ENCODE data around the gene CST9. TPM values are rescaled to one million over a fixed set of nuclear protein-coding genes. Genes with fewer than 3 reads are reported as not detected.

The CST9 gene
- total and polyA plus RNA-seq, 7 experiments from 2014 or later, result not detected

GRCh38 chr20:23628402-23629016 is 22.8 kb upstream of the CST9 start:
- DNase-seq, result no peak
- ATAC-seq, result no peak
- Histone ChIP-seq H3K9me3 (ENCODE audit: control insufficient read depth in 2 of 3, low read length in 3 of 3) (no peaks in the 10 kb centered on the region), H3K27me3 (ENCODE audit: control insufficient read depth in 2 of 2, insufficient read depth in 2 of 2, low read length in 2 of 2) (no peaks in the 10 kb centered on the region), H3K27ac (ENCODE audit: low read depth, low read length) (no peak overlapping the region), H3K4me3 (ENCODE audit: low read length) (no peak overlapping the region), H3K36me3 (ENCODE audit: control insufficient read depth in 2 of 3, insufficient read depth in 3 of 3, low read length in 3 of 3) (no peaks in the 10 kb centered on the region), H3K4me1 (ENCODE audit: control insufficient read depth in 2 of 2, insufficient read depth in 2 of 2, low read length in 2 of 2) (no peaks in the 10 kb centered on the region)
- intact Hi-C loops (cut with micrococcal nuclease), result no loop called here
- POLR2A ChIA-PET, result no interaction called here
- CTCF ChIA-PET, result no interaction called here
- Mint-ChIP-seq H3K27me3 (peaks cover 0 to 25% (median 7%) of the 10 kb centered on the region in 5 donors), H3K27ac (no peak overlapping the region), H3K4me1 (no peaks in the 10 kb centered on the region), H3K36me3 (no peaks in the 10 kb centered on the region), H3K4me3 (no peak overlapping the region), H3K9me3 (no peaks in the 10 kb centered on the region)

DNA sequence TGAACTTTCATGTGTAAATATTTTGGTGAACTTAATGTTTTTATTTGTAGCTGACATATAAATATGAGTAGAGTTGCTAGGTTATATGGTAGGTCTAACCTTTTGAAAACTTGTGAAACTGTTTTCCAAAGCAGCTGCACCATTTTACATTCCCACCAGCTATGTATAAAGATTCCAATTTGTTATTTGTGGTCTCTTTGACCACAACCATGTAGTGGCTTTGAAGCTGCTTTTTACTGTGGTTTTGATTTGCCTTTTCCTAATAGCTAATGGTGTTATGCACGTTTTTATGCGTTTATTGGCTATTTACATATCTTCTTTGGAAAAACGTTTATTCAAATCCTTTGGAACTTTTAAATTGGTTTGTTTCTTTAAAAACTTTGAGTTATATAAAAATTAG is 21.8 kb upstream of the CST9 start:
- H3K9me3 Mint-ChIP-seq, result no peaks in the 10 kb centered on the region
- H3K27me3 Mint-ChIP-seq, result peaks cover 0 to 28% (median 7%) of the 10 kb centered on the region in 5 donors
- DNase-seq, result no peak
- no peaks in the 10 kb centered on the region for H3K36me3 Mint-ChIP-seq
- H3K9me3 ChIP-seq (ENCODE audit: control insufficient read depth in 2 of 3, low read length in 3 of 3), result no peaks in the 10 kb centered on the region
- CTCF ChIA-PET, result no interaction called here
- H3K27ac Mint-ChIP-seq, result no peak overlapping the region
- no peaks in the 10 kb centered on the region for H3K27me3 ChIP-seq (ENCODE audit: control insufficient read depth in 2 of 2, insufficient read depth in 2 of 2, low read length in 2 of 2)
- no peak overlapping the region for H3K27ac ChIP-seq (ENCODE audit: low read depth, low read length)
- no peak overlapping the region for H3K4me3 ChIP-seq (ENCODE audit: low read length)
- H3K4me3 Mint-ChIP-seq, result no peak overlapping the region
- H3K4me1 ChIP-seq (ENCODE audit: control insufficient read depth in 2 of 2, insufficient read depth in 2 of 2, low read length in 2 of 2), result no peaks in the 10 kb centered on the region
- POLR2A ChIA-PET, result no interaction called here
- ATAC-seq, result no peak
- intact Hi-C loops (cut with micrococcal nuclease), result no loop called here
- H3K36me3 ChIP-seq (ENCODE audit: control insufficient read depth in 2 of 3, insufficient read depth in 3 of 3, low read length in 3 of 3), result no peaks in the 10 kb centered on the region
- H3K4me1 Mint-ChIP-seq, result peaks cover 0 to 4% (median 0%) of the 10 kb centered on the region in 7 donors

DNA sequence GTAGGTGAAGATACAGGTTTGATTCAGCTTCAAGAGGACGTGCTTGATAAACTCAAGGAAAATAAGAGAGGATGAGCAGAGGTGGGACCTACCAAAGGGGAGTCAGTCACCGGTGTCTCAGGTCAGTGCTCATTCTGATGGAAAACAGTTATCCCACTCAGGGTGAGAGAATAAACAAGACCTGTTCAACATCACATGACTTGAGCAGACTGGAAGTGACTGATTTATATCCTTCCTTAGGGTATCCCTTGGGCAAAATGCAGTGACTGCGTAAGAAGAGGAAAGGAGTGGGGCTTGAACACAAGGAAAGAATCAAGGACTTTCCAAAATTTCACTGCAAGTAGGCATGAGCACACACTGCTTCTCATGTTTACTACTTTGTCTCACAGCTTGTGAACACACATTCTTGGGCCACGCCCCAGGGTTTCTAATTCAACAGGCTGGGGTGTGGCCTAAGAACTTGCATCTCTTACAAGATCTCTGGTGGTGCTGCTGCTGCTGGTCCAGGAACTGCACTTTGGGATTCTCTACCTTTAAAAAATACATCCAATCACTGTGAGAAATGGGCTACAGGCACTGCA is 20.4 kb upstream of the CST9 start:
- CTCF ChIA-PET, result no interaction called here
- H3K27ac Mint-ChIP-seq, result no peak overlapping the region

GRCh38 chr20:23625236-23625964 is 19.7 kb upstream of the CST9 start:
- Histone ChIP-seq H3K36me3 (ENCODE audit: control insufficient read depth in 2 of 3, insufficient read depth in 3 of 3, low read length in 3 of 3) (no peaks in the 10 kb centered on the region), H3K27ac (ENCODE audit: low read depth, low read length) (no peak overlapping the region), H3K4me3 (ENCODE audit: low read length) (no peak overlapping the region), H3K4me1 (ENCODE audit: control insufficient read depth in 2 of 2, insufficient read depth in 2 of 2, low read length in 2 of 2) (no peaks in the 10 kb centered on the region), H3K27me3 (ENCODE audit: control insufficient read depth in 2 of 2, insufficient read depth in 2 of 2, low read length in 2 of 2) (no peaks in the 10 kb centered on the region), H3K9me3 (ENCODE audit: control insufficient read depth in 2 of 3, low read length in 3 of 3) (no peaks in the 10 kb centered on the region)
- no peaks in the 10 kb centered on the region for H3K36me3 Mint-ChIP-seq
- no peak for ATAC-seq
- peaks cover 7 to 36% (median 13%) of the 10 kb centered on the region in 5 donors for H3K27me3 Mint-ChIP-seq
- DNase-seq, result no peak
- POLR2A ChIA-PET, result no interaction called here
- no peak overlapping the region for H3K4me3 Mint-ChIP-seq
- no peak overlapping the region for H3K27ac Mint-ChIP-seq
- H3K9me3 Mint-ChIP-seq, result no peaks in the 10 kb centered on the region
- peaks cover 0 to 4% (median 0%) of the 10 kb centered on the region in 7 donors for H3K4me1 Mint-ChIP-seq
- intact Hi-C loops (cut with micrococcal nuclease), result no loop called here
- CTCF ChIA-PET, result no interaction called here

More for the DNA sequence above, 20.4 kb upstream of the CST9 start:
- POLR2A ChIA-PET, result no interaction called here
- no peaks in the 10 kb centered on the region for H3K9me3 Mint-ChIP-seq
- H3K27ac ChIP-seq (ENCODE audit: low read depth, low read length), result no peak overlapping the region
- no peak overlapping the region for H3K4me3 ChIP-seq (ENCODE audit: low read length)
- intact Hi-C loops (cut with micrococcal nuclease), result no loop called here
- peaks cover 0 to 4% (median 0%) of the 10 kb centered on the region in 7 donors for H3K4me1 Mint-ChIP-seq
- H3K27me3 Mint-ChIP-seq, result peaks cover 6 to 35% (median 13%) of the 10 kb centered on the region in 5 donors
- no peaks in the 10 kb centered on the region for H3K36me3 Mint-ChIP-seq
- H3K36me3 ChIP-seq (ENCODE audit: control insufficient read depth in 2 of 3, insufficient read depth in 3 of 3, low read length in 3 of 3), result no peaks in the 10 kb centered on the region
- no peaks in the 10 kb centered on the region for H3K4me1 ChIP-seq (ENCODE audit: control insufficient read depth in 2 of 2, insufficient read depth in 2 of 2, low read length in 2 of 2)
- no peak for DNase-seq
- no peak for ATAC-seq
- no peaks in the 10 kb centered on the region for H3K27me3 ChIP-seq (ENCODE audit: control insufficient read depth in 2 of 2, insufficient read depth in 2 of 2, low read length in 2 of 2)
- H3K4me3 Mint-ChIP-seq, result no peak overlapping the region
- no peaks in the 10 kb centered on the region for H3K9me3 ChIP-seq (ENCODE audit: control insufficient read depth in 2 of 3, low read length in 3 of 3)

DNA sequence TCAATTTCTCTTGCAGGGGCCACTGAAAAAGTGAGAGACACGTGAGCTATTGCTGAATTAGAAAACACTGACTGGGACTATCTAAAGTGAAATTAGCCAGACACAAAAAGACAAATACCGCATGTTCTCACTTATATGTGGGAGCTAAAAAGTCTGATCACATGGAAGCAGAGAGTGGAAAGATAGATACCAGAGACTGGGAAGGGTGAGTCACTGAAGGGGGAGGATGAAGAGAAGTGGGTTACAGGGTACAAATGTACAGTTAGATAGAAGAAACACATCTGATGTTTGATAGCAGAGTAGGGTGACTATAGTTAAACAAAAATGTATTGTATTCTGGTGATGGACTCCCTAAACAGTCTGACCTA is 18.6 kb upstream of the CST9 start:
- Mint-ChIP-seq H3K36me3 (no peaks in the 10 kb centered on the region), H3K9me3 (no peaks in the 10 kb centered on the region), H3K27ac (no peak overlapping the region), H3K27me3 (peaks cover 9 to 42% (median 12%) of the 10 kb centered on the region in 5 donors), H3K4me3 (no peak overlapping the region), H3K4me1 (peaks cover 0 to 4% (median 0%) of the 10 kb centered on the region in 7 donors)
- H3K36me3 ChIP-seq (ENCODE audit: control insufficient read depth in 2 of 3, insufficient read depth in 3 of 3, low read length in 3 of 3), result no peaks in the 10 kb centered on the region
- no peaks in the 10 kb centered on the region for H3K4me1 ChIP-seq (ENCODE audit: control insufficient read depth in 2 of 2, insufficient read depth in 2 of 2, low read length in 2 of 2)
- ATAC-seq (no peak), DNase-seq (no peak)
- no peak overlapping the region for H3K27ac ChIP-seq (ENCODE audit: low read depth, low read length)
- ChIA-PET CTCF (no interaction called here), POLR2A (no interaction called here)
- no peak overlapping the region for H3K4me3 ChIP-seq (ENCODE audit: low read length)
- H3K27me3 ChIP-seq (ENCODE audit: control insufficient read depth in 2 of 2, insufficient read depth in 2 of 2, low read length in 2 of 2), result no peaks in the 10 kb centered on the region
- intact Hi-C loops (cut with micrococcal nuclease), result no loop called here
- no peaks in the 10 kb centered on the region for H3K9me3 ChIP-seq (ENCODE audit: control insufficient read depth in 2 of 3, low read length in 3 of 3)

DNA sequence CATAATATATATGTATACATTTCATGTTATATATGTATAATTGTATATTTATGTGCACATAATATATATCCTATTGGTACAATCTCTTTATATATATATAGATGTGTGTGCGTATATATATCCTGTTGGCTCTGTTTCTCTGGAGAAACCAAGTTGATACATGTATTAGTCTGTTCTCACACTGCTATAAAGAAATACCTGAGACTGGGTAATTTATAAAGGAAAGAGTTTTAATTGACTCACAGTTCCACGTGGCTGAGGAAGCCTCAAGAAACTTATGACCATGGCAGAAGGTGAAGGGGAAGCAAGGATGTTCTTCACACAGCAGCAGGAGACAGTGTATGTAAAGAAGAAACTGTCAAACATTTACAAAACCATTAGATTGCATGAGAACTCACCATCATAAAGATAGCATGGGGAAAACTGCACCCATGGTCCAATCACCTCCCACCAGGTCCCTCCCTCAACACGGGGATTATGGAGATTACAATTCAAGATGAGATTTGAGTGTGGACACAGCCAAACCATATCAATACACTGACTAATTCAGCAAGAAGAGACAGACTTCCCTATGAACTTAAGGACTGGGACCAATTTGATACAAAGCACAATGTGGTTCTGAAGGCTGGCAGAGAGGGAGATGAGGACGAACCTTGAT is 18.1 kb upstream of the CST9 start:
- Histone ChIP-seq H3K36me3 (ENCODE audit: control insufficient read depth in 2 of 3, insufficient read depth in 3 of 3, low read length in 3 of 3) (no peaks in the 10 kb centered on the region), H3K9me3 (ENCODE audit: control insufficient read depth in 2 of 3, low read length in 3 of 3) (no peaks in the 10 kb centered on the region), H3K27me3 (ENCODE audit: control insufficient read depth in 2 of 2, insufficient read depth in 2 of 2, low read length in 2 of 2) (no peaks in the 10 kb centered on the region), H3K27ac (ENCODE audit: low read depth, low read length) (no peak overlapping the region), H3K4me3 (ENCODE audit: low read length) (no peak overlapping the region), H3K4me1 (ENCODE audit: control insufficient read depth in 2 of 2, insufficient read depth in 2 of 2, low read length in 2 of 2) (no peaks in the 10 kb centered on the region)
- Mint-ChIP-seq H3K27ac (no peak overlapping the region), H3K27me3 (peaks cover 10 to 42% (median 14%) of the 10 kb centered on the region in 5 donors), H3K4me3 (no peak overlapping the region), H3K9me3 (no peaks in the 10 kb centered on the region), H3K4me1 (peaks cover 0 to 4% (median 0%) of the 10 kb centered on the region in 7 donors), H3K36me3 (no peaks in the 10 kb centered on the region)
- no peak for DNase-seq
- intact Hi-C loops (cut with micrococcal nuclease), result no loop called here
- POLR2A ChIA-PET, result no interaction called here
- CTCF ChIA-PET, result no interaction called here
- ATAC-seq, result no peak

All from naive thymus-derived CD4-positive, alpha-beta T cell (primary cell).